ENCODE data around the gene TCEA2. TPM values are rescaled to one million over a fixed set of nuclear protein-coding genes. Genes with fewer than 3 reads are reported as not detected.
A peak's percentile ranks its signal among the peaks of the same experiment; 100 is the strongest.

TCEA2 gene
- total and polyA plus RNA-seq, 2 of the 13 experiments (the other 11 are each of a cell fraction or from before 2014, with no cell fraction given): 28.1 to 33.7 TPM

GRCh38 chr20:64039293-64040160, 23.5 kb upstream of the TCEA2 start (continued):
- TF ChIP-seq AGO1 (IDR thresholded peaks at IDR 0.05; ENCODE audit: low read depth, low read length, poor library complexity, severe bottlenecking): peak; percentile 20
- 0 out of 2 replicates have a peak, but pooled peaks have one; percentile 5 for TF ChIP-seq ZNF552 (CRISPR knock-in tag; IDR thresholded peaks at IDR 0.05; ENCODE audit: borderline replicate concordance)
- TF ChIP-seq GTF2F1 (IDR thresholded peaks at IDR 0.05; ENCODE audit: low read length): no peak
- TF ChIP-seq MAFF (IDR thresholded peaks at IDR 0.05; ENCODE audit: low read depth, low read length): 0 out of 2 replicates have a peak, but pooled peaks have one; percentile 7
- TF ChIP-seq, protein P1, sequence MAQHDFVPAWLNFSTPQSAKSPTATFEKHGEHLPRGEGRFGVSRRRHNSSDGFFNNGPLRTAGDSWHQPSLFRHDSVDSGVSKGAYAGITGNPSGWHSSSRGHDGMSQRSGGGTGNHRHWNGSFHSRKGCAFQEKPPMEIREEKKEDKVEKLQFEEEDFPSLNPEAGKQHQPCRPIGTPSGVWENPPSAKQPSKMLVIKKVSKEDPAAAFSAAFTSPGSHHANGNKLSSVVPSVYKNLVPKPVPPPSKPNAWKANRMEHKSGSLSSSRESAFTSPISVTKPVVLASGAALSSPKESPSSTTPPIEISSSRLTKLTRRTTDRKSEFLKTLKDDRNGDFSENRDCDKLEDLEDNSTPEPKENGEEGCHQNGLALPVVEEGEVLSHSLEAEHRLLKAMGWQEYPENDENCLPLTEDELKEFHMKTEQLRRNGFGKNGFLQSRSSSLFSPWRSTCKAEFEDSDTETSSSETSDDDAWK (CRISPR knock-in tag; IDR thresholded peaks at IDR 0.05): no peak
- 0 out of 2 replicates have a peak, but pooled peaks have one; percentile 56 for TF ChIP-seq IRF1 (CRISPR knock-in tag; IDR thresholded peaks at IDR 0.05; ENCODE audit: low read depth)
- TF ChIP-seq PLSCR1 (CRISPR knock-in tag; IDR thresholded peaks at IDR 0.05; ENCODE audit: borderline replicate concordance): no peak
- peak; percentile 51 for TF ChIP-seq ZNF883 (CRISPR knock-in tag; IDR thresholded peaks at IDR 0.05; ENCODE audit: not compliant biosample characterization)
- TF ChIP-seq, protein P2, sequence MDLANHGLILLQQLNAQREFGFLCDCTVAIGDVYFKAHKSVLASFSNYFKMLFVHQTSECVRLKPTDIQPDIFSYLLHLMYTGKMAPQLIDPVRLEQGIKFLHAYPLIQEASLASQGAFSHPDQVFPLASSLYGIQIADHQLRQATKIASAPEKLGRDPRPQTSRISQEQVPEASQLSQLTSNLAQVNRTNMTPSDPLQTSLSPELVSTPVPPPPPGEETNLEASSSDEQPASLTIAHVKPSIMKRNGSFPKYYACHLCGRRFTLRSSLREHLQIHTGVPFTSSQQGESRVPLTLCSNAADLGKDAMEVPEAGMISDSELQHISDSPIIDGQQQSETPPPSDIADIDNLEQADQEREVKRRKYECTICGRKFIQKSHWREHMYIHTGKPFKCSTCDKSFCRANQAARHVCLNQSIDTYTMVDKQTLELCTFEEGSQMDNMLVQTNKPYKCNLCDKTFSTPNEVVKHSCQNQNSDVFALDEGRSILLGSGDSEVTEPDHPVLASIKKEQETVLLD (CRISPR knock-in tag; IDR thresholded peaks at IDR 0.05; ENCODE audit: low read depth): no peak
- TF ChIP-seq ZMAT3 (CRISPR knock-in tag; conservative IDR thresholded peaks at IDR 0.05): 0 out of 2 replicates have a peak, but pooled peaks have one; percentile 19
- TF ChIP-seq LBX2 (CRISPR knock-in tag; IDR thresholded peaks at IDR 0.05; ENCODE audit: borderline replicate concordance): no peak
- TF ChIP-seq ESRRA (CRISPR knock-in tag; IDR thresholded peaks at IDR 0.05; ENCODE audit: low read depth): no peak
- no peak for TF ChIP-seq HNRNPK (IDR thresholded peaks at IDR 0.05; ENCODE audit: low read depth, low read length, poor library complexity, severe bottlenecking)
- 0 out of 4 replicates have a peak, but pooled peaks of 1 of the 2 experiments have one; percentile 19 for TF ChIP-seq NR2F1 (CRISPR knock-in tag; IDR thresholded peaks at IDR 0.05)
- TF ChIP-seq, protein P3, sequence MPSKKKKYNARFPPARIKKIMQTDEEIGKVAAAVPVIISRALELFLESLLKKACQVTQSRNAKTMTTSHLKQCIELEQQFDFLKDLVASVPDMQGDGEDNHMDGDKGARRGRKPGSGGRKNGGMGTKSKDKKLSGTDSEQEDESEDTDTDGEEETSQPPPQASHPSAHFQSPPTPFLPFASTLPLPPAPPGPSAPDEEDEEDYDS (CRISPR knock-in tag; IDR thresholded peaks at IDR 0.05): peak; percentile 29; the same call in 1 of the 2 replicates
- no peak for TF ChIP-seq ZNF816 (CRISPR knock-in tag; IDR thresholded peaks at IDR 0.05; ENCODE audit: borderline replicate concordance)
